ENCODE results near the gene NEAT1.

Gene NEAT1

DNA sequence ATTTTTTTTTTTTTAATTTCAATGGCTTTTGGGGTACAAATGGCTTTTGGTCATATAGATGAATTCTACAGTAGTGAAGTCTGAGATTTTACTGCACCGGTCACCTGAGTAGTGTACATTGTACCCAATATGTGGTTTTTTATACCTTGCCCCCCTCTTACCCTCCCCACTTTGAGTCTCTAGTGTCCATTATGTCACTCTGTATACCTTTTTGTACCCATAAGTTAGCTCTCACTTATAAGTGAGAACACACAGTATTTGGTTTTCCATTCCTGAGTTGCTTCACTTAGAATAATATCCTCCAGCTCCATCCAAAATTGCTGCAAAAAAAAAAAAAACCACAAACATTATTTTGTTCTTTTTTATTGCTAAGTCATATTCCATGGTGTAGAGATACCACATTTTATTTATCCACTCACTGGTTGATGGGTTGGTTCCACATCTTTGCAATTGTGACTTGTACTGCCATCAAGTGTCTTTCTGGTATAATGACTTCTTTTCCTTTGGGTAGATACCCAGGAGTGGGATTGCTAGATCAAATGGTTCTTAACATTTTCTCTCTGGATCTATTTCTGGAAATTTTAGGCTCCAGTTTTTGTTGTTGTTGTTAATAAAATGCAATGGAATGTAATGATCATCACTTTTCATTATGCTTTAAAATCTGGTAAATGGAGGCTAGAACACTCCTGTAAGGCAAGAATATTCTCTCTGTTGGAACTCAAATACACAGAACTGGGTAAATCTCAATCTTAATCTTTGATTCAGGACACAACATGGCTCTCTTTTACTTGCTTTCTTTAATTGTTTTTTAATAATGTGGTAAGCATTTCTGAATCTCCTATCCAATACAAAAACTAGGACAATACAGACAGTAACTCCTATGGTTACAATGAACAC is 10.3 kb downstream of the NEAT1 start:
- in situ Hi-C loops (cut with HindIII; ENCODE audit: low sequenced_read_pairs) = no loop called here

GRCh38 chr11:65433657-65434056 is 11.1 kb downstream of the NEAT1 start:
- in situ Hi-C loops (cut with HindIII; ENCODE audit: low sequenced_read_pairs) = no loop called here

GRCh38 chr11:65434057-65434666 is 11.6 kb downstream of the NEAT1 start:
- in situ Hi-C loops (cut with HindIII; ENCODE audit: low sequenced_read_pairs) = no loop called here

GRCh38 chr11:65434667-65435410 is 12.2 kb downstream of the NEAT1 start:
- in situ Hi-C loops (cut with HindIII; ENCODE audit: low sequenced_read_pairs) = no loop called here

- in situ Hi-C loops (cut with HindIII; ENCODE audit: low sequenced_read_pairs) = no loop called here
Measured at GRCh38 chr11:65435411-65435931, 12.9 kb downstream of the NEAT1 start.

GRCh38 chr11:65435981-65436411 is 13.4 kb downstream of the NEAT1 start:
- in situ Hi-C loops (cut with HindIII; ENCODE audit: low sequenced_read_pairs) = no loop called here

GRCh38 chr11:65436412-65437032 is 13.9 kb downstream of the NEAT1 start:
- in situ Hi-C loops (cut with HindIII; ENCODE audit: low sequenced_read_pairs) = no loop called here

GRCh38 chr11:65437436-65438227 is 15.0 kb downstream of the NEAT1 start:
- in situ Hi-C loops (cut with HindIII; ENCODE audit: low sequenced_read_pairs) = no loop called here

GRCh38 chr11:65438257-65439151 is 15.9 kb downstream of the NEAT1 start:
- in situ Hi-C loops (cut with HindIII; ENCODE audit: low sequenced_read_pairs) = no loop called here

GRCh38 chr11:65439331-65440181 is 17.0 kb downstream of the NEAT1 start:
- in situ Hi-C loops (cut with HindIII; ENCODE audit: low sequenced_read_pairs) = no loop called here

GRCh38 chr11:65440831-65441499 is 18.4 kb downstream of the NEAT1 start:
- in situ Hi-C loops (cut with HindIII; ENCODE audit: low sequenced_read_pairs) = no loop called here

DNA sequence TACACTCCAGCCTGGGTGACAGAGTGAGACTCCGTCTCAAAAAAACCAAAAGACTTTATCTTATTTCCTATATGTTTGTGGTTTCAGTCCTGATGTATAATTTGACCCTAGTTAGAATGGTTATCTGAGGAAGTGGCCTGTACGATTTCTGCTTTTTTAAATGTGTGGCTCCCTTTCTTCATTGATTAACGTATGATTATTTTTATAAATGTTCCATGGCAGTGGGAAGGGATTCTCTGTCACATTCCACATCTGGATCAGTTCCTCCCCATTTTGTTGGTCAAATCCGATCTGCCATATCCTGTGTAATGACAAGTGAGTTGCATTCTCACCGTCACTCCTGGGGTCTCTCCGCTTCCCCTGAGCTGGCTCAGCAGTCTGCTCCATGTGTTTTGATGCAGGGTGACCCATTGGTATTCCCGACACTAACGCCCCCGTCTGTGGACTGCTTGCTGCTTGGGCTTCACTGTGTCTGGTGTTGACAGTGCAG is 20.3 kb downstream of the NEAT1 start:
- in situ Hi-C loops (cut with HindIII; ENCODE audit: low sequenced_read_pairs) = no loop called here

DNA sequence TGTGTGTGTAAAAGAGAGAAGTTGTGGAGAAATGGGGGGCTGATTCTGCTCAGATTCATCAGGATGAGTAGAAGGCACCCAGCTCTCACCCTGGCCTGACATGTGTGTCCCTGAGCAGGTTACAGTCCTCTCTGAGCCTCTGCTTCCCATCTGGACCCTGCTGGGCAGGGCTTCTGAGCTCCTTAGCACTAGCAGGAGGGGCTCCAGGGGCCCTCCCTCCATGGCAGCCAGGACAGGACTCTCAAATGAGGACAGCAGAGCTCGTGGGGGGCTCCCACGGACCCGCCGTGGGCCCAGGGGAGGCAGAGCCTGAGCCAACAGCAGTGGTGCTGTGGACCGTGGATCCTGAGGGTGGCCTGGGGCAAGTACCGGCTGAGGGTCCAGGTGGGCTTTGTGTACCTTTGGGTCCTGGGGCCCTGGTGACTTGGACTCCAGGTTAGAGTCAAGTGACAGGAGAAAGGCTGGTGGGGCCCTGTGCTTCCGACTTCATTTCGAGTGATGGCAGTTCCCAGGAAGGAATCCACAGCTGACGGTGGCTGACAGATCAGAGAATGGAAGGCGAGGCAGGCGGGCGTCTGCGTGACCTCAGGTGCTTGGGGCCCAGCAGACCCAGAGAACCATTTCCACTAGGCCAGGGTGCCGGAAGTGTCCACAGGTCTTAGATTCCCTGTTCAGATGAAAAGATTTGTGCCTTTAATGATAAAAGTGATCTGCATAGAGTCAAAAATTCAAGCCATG is 21.9 kb downstream of the NEAT1 start:
- in situ Hi-C loops (cut with HindIII; ENCODE audit: low sequenced_read_pairs) = no loop called here

DNA sequence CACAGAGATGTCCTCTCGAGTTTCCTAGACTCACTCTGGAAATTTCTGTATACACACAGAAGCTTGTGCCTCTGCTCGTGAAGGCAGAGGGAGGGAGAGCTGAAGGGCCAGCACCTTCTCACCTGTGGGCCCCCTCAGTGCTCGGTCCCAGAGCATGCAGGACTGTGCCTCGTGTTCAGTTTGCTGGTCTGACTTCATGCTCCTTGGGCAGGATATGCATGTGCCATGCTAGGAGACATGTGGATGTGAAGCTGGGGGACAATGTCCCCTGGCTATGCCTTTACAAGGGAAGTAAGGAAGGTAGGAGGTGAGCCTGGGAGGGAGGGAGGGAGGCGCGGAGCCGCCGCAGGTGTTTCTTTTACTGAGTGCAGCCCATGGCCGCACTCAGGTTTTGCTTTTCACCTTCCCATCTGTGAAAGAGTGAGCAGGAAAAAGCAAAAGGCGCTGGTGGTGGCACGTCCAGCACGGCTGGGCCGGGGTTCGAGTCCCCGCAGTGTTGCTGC is 22.6 kb downstream of the NEAT1 start:
- in situ Hi-C loops (cut with HindIII; ENCODE audit: low sequenced_read_pairs) = no loop called here

DNA sequence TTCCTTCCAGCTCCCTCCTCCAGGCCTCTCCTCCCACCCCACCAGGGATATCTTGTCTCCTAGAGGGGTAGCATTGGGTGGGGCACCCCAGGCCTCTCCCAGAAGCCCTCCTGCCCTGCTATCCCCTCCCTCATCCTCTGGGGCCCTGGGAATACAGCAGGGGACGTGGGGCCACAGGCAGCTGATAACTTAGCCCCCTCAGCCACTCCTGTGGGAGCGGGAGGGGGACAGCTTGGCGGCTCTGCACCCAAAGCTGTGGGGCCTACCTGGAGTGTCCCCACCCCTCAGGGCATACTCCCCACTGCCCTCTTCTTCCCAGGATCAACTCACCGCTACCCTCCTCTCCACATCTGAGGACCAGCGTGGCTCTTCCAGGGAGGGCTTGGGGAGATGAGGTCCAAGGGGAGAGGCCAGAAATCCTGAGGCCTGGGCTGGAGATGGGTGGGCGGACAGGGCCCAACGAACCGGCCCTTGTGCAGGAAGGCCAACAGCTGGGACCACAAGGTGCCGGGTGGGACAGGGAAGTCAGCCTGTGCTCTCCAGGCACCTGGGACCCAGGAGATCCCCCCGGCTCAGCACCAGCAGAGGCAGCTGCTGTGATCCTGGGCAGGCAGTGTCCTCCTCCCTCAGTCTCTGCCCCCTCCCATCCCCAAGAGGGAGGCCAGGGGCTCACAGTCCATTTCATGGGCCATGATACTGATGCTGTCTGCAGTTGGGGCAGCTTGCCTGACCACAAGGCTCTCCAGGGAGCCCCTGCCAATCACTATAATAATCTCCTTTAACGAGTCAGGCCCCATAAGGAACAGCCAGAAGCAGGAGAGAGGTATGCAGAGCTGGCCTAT is 23.2 kb downstream of the NEAT1 start:
- in situ Hi-C loops (cut with HindIII; ENCODE audit: low sequenced_read_pairs) = no loop called here
